ENCODE results near the gene RNF214.

RNF214 gene

GRCh38 chr11:117189941-117190544 lies 42.4 kb upstream of the RNF214 start:
- no peak for TF ChIP-seq OSR1 (CRISPR knock-in tag; IDR thresholded peaks at IDR 0.05)
- TF ChIP-seq ZNF8 (CRISPR knock-in tag; IDR thresholded peaks at IDR 0.05), result no peak
- no peak for TF ChIP-seq PPARA (CRISPR knock-in tag; IDR thresholded peaks at IDR 0.05; ENCODE audit: borderline replicate concordance)
- ATAC-seq, result no peak

- ATAC-seq, result no peak
- no peak for TF ChIP-seq TOX (CRISPR knock-in tag; IDR thresholded peaks at IDR 0.05; ENCODE audit: borderline replicate concordance)
- no peak for TF ChIP-seq ZFP3 (CRISPR knock-in tag; IDR thresholded peaks at IDR 0.05)
- TF ChIP-seq ZNF8 (CRISPR knock-in tag; IDR thresholded peaks at IDR 0.05), result no peak
- TF ChIP-seq TCF4 (CRISPR knock-in tag; IDR thresholded peaks at IDR 0.05; ENCODE audit: borderline replicate concordance), result no peak
- TF ChIP-seq, protein P1, sequence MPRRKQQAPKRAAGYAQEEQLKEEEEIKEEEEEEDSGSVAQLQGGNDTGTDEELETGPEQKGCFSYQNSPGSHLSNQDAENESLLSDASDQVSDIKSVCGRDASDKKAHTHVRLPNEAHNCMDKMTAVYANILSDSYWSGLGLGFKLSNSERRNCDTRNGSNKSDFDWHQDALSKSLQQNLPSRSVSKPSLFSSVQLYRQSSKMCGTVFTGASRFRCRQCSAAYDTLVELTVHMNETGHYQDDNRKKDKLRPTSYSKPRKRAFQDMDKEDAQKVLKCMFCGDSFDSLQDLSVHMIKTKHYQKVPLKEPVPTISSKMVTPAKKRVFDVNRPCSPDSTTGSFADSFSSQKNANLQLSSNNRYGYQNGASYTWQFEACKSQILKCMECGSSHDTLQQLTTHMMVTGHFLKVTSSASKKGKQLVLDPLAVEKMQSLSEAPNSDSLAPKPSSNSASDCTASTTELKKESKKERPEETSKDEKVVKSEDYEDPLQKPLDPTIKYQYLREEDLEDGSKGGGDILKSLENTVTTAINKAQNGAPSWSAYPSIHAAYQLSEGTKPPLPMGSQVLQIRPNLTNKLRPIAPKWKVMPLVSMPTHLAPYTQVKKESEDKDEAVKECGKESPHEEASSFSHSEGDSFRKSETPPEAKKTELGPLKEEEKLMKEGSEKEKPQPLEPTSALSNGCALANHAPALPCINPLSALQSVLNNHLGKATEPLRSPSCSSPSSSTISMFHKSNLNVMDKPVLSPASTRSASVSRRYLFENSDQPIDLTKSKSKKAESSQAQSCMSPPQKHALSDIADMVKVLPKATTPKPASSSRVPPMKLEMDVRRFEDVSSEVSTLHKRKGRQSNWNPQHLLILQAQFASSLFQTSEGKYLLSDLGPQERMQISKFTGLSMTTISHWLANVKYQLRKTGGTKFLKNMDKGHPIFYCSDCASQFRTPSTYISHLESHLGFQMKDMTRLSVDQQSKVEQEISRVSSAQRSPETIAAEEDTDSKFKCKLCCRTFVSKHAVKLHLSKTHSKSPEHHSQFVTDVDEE (CRISPR knock-in tag; IDR thresholded peaks at IDR 0.05), result no peak
- TF ChIP-seq ZFP30 (CRISPR knock-in tag; IDR thresholded peaks at IDR 0.05), result no peak
- TF ChIP-seq PATZ1 (CRISPR knock-in tag; IDR thresholded peaks at IDR 0.05; ENCODE audit: borderline replicate concordance), result no peak
- TF ChIP-seq ZNF70 (CRISPR knock-in tag; IDR thresholded peaks at IDR 0.05), result no peak
- TF ChIP-seq CSDC2 (CRISPR knock-in tag; IDR thresholded peaks at IDR 0.05), result no peak
- no peak for TF ChIP-seq ZC3H10 (CRISPR knock-in tag; IDR thresholded peaks at IDR 0.05)
- no peak for TF ChIP-seq OSR1 (CRISPR knock-in tag; IDR thresholded peaks at IDR 0.05)
Measured at GRCh38 chr11:117191680-117192400, 40.6 kb upstream of the RNF214 start.

DNA sequence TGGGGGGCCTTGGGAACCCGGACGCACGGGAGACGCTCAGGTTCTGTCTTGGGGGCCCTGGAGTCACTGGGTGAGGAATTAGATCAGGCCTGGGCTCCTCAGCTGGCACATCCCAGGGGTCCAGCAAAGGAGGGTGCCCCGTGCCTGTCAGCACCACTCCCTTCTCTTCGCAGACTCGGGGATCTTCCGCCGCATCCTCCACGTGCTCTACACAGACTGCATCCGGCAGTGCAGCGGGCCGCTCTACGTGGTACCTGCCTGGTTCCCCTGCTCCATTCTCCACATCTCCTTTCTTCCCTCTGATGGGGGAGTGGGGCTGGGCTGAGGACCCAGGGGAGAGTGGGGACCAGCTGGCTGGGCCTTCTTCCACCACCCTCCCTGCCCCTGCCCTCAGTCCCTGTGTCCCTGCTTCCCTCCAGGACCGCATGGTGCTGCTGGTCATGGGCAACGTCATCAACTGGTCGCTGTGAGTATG lies 40.0 kb upstream of the RNF214 start:
- ATAC-seq, result no peak
- TF ChIP-seq PPARA (CRISPR knock-in tag; IDR thresholded peaks at IDR 0.05; ENCODE audit: borderline replicate concordance), result no peak
- no peak for TF ChIP-seq BACH2 (CRISPR knock-in tag; IDR thresholded peaks at IDR 0.05; ENCODE audit: borderline replicate concordance)
- TF ChIP-seq ARNTL (CRISPR knock-in tag; IDR thresholded peaks at IDR 0.05; ENCODE audit: borderline replicate concordance, low read depth), result no peak
- TF ChIP-seq, protein P2, sequence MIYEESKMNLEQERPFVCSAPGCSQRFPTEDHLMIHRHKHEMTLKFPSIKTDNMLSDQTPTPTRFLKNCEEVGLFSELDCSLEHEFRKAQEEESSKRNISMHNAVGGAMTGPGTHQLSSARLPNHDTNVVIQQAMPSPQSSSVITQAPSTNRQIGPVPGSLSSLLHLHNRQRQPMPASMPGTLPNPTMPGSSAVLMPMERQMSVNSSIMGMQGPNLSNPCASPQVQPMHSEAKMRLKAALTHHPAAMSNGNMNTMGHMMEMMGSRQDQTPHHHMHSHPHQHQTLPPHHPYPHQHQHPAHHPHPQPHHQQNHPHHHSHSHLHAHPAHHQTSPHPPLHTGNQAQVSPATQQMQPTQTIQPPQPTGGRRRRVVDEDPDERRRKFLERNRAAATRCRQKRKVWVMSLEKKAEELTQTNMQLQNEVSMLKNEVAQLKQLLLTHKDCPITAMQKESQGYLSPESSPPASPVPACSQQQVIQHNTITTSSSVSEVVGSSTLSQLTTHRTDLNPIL (CRISPR knock-in tag; IDR thresholded peaks at IDR 0.05; ENCODE audit: low read depth), result no peak
- no peak for TF ChIP-seq OSR1 (CRISPR knock-in tag; IDR thresholded peaks at IDR 0.05)
- no peak for TF ChIP-seq TCF4 (CRISPR knock-in tag; IDR thresholded peaks at IDR 0.05; ENCODE audit: borderline replicate concordance)
- TF ChIP-seq CSDC2 (CRISPR knock-in tag; IDR thresholded peaks at IDR 0.05), result no peak
- TF ChIP-seq ZNF565 (CRISPR knock-in tag; conservative IDR thresholded peaks at IDR 0.05; ENCODE audit: low read depth), result no peak
- TF ChIP-seq CSRNP3 (CRISPR knock-in tag; IDR thresholded peaks at IDR 0.05), result no peak
- TF ChIP-seq TOX (CRISPR knock-in tag; IDR thresholded peaks at IDR 0.05; ENCODE audit: borderline replicate concordance), result no peak
- TF ChIP-seq, protein P1 (CRISPR knock-in tag; IDR thresholded peaks at IDR 0.05), result no peak
- no peak for TF ChIP-seq ZFP3 (CRISPR knock-in tag; IDR thresholded peaks at IDR 0.05)
- TF ChIP-seq GLIS3 (CRISPR knock-in tag; IDR thresholded peaks at IDR 0.05), result no peak
- no peak for TF ChIP-seq ESRRG (CRISPR knock-in tag; IDR thresholded peaks at IDR 0.05)
- TF ChIP-seq, protein P3, sequence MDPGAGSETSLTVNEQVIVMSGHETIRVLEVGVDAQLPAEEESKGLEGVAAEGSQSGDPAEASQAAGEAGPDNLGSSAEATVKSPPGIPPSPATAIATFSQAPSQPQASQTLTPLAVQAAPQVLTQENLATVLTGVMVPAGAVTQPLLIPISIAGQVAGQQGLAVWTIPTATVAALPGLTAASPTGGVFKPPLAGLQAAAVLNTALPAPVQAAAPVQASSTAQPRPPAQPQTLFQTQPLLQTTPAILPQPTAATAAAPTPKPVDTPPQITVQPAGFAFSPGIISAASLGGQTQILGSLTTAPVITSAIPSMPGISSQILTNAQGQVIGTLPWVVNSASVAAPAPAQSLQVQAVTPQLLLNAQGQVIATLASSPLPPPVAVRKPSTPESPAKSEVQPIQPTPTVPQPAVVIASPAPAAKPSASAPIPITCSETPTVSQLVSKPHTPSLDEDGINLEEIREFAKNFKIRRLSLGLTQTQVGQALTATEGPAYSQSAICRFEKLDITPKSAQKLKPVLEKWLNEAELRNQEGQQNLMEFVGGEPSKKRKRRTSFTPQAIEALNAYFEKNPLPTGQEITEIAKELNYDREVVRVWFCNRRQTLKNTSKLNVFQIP (CRISPR knock-in tag; IDR thresholded peaks at IDR 0.05; ENCODE audit: borderline replicate concordance, low read depth), result no peak

Measured in SK-N-SH treated with all-trans-retinoic acid at 6 μM for 48 hours (cell line).